Right kidney (tissue), 1 donor: ENCODE results near the gene WDR37.
"Not testable (repeated sequence)": the region's sequence is repeated elsewhere in the genome, so short reads cannot be mapped to it uniquely, and the experiment has no call there.

Source experiments
- DNase-seq: peaks from one replicate; pipeline ENCODE4 v3.0.0-alpha.2; 2016

WDR37 gene

GRCh38 chr10:1154531-1155295, 98.5 kb downstream of the WDR37 start:
- no peak for DNase-seq

- DNase-seq: no peak
Observed at GRCh38 chr10:1155791-1156615, 99.8 kb downstream of the WDR37 start.

- no peak for DNase-seq
Observed at GRCh38 chr10:1156616-1156886, 100.4 kb downstream of the WDR37 start.

- DNase-seq: no peak
Observed at GRCh38 chr10:1156921-1157614, 100.9 kb downstream of the WDR37 start.

GRCh38 chr10:1157615-1157933, 101.4 kb downstream of the WDR37 start:
- no peak for DNase-seq

- no peak for DNase-seq
Observed at GRCh38 chr10:1158066-1158465, 101.9 kb downstream of the WDR37 start.

GRCh38 chr10:1158536-1158935, 102.4 kb downstream of the WDR37 start:
- DNase-seq: not testable (repeated sequence)

- no peak for DNase-seq
Observed at GRCh38 chr10:1159131-1160061, 103.2 kb downstream of the WDR37 start.

- no peak for DNase-seq
Observed at GRCh38 chr10:1160561-1161314, 104.6 kb downstream of the WDR37 start.

- not testable (repeated sequence) for DNase-seq
Observed at GRCh38 chr10:1161315-1161673, 105.1 kb downstream of the WDR37 start.

- no peak for DNase-seq
Observed at GRCh38 chr10:1162481-1163203, 106.5 kb downstream of the WDR37 start.

- no peak for DNase-seq
Observed at GRCh38 chr10:1163204-1163660, 107.0 kb downstream of the WDR37 start.

GRCh38 chr10:1163831-1164230, 107.6 kb downstream of the WDR37 start:
- DNase-seq: no peak

GRCh38 chr10:1166101-1166827, 110.1 kb downstream of the WDR37 start:
- DNase-seq: no peak

GRCh38 chr10:1166828-1167275, 110.7 kb downstream of the WDR37 start:
- no peak for DNase-seq

GRCh38 chr10:1168763-1169162, 112.6 kb downstream of the WDR37 start:
- no peak for DNase-seq

- DNase-seq: no peak
Observed at GRCh38 chr10:1169186-1169885, 113.2 kb downstream of the WDR37 start.

- DNase-seq: no peak
Observed at GRCh38 chr10:1169981-1170866, 114.0 kb downstream of the WDR37 start.

GRCh38 chr10:1170867-1171180, 114.6 kb downstream of the WDR37 start:
- DNase-seq: no peak
